NCI-H187 (cell line): ENCODE data around the gene AFF2.

Source experiments
- DNase-seq, 2 experiments: peaks; one replicate each; lab custom pipeline; 2025; lab: John Stamatoyannopoulos, UW

AFF2 gene

DNA sequence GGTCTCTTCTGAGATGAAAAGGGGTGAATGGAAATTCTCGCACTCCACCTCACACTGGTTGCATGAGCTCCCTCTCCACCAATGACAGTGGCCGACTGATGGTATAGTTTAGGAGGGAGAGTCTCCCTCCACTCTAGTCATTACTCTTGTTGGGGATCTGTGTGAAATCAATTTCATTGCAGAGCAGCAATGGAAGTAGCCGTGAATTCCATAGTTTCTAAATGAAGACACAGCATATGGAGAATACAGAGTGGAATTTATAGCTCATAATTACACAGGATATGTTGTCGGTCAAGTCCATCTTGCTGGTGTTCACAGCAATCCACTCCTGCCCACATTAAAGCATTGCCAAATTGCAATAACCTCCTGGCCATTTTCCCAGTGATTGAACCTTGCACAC lies 426.0 kb downstream of the AFF2 start:
- no peak for DNase-seq

DNA sequence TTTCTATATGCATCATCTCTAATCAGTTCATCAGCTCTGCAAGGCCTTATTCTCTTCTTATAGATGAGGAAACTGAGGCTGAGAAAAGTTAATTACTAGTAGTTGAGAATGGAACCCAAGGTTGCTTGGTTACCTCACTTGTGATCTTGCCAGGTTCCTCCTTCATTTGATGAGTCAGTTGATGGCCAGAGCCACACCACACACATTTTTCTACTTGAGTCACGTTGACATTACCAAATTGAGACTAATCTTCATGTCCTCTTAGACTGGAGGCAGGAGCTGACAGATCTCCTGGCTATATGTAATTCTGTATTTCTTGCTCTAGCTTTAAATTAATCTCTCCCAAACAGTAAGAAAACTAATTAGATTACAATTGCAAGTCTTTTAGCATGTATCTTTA lies 428.4 kb downstream of the AFF2 start:
- no peak for DNase-seq

DNA sequence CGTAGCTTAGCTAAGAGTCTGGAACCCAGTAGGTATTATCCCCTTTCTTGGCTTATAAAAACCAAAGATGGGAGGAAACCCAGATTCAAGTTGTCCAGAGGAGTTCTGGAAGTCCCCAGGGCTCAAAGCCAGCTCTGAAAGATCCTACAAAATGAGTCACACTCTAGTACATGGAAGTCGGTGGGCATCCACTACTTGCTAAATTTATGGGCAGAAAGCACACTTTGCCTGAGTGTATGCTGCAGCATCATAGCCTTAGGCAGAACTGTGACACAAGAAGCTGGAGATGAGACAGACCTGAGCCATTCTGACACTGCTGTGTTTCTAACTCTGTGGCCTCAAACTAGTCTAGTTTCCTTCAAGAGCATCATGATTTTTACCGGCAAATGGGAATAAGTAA lies 429.3 kb downstream of the AFF2 start:
- no peak for DNase-seq

DNA sequence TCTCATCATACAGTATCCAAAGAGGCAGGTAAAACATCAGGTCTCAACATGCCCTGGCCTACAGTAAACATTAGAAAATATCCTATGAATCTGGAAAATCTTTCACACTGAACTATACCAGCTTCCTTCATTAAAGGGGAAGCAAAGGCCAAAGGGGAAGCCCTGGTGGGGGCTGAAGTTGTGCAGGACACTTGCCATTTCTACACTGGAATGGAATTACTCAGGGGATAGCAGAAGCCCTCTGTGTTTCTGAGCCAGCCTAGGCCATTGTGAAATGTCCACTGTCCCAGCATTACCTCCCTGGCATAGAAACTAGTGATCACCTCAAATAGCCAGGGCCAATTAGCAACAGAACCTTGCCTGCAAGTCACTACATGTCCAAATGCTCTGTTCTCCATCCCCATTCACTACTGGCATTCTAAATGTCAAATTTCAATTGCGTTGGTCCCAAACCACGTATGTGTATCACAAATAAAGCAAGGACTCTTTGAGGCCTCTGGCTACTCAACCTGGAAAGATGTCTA lies 429.9 kb downstream of the AFF2 start:
- no peak for DNase-seq

DNA sequence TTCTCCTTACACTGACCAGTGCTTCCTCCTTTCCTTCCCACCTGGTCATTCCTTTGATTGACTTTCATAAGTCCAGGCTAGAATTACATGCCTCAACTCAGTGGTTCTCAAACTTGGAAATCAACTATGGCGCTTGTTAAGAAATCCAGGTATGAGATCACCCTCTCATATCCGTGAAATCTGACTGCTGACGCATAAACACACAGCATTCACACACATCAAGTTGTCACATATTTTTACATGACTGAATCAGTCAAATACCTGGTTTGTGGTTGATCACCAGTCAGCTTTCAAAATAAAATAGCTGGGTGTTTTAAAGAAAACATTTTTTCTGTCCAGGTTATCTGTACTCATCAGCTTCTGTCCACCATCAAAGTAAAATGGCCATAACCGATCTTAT lies 433.5 kb downstream of the AFF2 start:
- no peak for DNase-seq

DNA sequence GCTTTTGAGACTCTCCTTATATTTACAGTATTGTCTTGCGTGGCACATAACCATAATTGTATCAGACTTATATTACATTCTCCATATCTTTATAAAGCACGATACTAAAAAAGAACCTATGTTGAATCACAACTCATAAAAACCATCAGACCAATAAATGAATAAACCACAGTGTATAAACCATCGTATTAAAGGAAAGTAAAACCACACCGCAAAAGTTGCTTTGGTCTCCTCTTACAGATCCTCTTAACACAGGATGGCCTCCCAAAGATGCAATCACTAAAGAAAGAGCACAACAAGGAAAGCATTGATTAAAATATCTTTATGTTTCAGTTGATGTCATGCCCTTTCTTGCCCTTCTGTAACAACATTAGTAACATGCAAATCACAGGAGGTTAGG lies 437.9 kb downstream of the AFF2 start:
- no peak for DNase-seq

- DNase-seq: no peak
Measured at GRCh38 chrX:148940411-148940996, 440.1 kb downstream of the AFF2 start.

GRCh38 chrX:148942754-148943153 lies 442.3 kb downstream of the AFF2 start:
- no peak for DNase-seq

GRCh38 chrX:148947399-148947975 lies 447.1 kb downstream of the AFF2 start:
- DNase-seq: no peak

DNA sequence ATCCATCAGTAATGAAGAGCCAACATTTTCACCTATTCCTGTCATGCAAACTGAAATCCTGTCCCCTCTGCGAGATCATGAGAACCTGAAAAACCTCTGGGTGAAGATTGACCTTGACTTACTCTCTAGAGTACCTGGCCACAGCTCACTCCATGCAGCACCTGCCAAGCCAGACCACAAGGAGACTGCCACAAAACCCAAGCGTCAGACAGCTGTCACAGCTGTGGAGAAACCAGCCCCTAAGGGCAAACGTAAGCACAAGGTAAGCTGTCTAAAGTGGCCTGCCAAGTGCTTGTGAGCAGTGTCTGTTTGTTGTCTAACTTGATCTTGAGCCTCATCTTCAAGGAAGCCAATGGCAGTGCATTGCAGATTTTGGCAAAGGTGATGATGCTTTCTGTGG lies 455.9 kb downstream of the AFF2 start:
- no peak for DNase-seq

GRCh38 chrX:148958901-148959300 lies 458.5 kb downstream of the AFF2 start:
- no peak for DNase-seq

- no peak for DNase-seq
Measured at GRCh38 chrX:148960060-148960459, 459.6 kb downstream of the AFF2 start.

GRCh38 chrX:148961985-148962384 lies 461.6 kb downstream of the AFF2 start:
- no peak for DNase-seq

- no peak for DNase-seq
Measured at GRCh38 chrX:148976571-148977400, 476.4 kb downstream of the AFF2 start.

GRCh38 chrX:148979786-148980185 lies 479.4 kb downstream of the AFF2 start:
- no peak for DNase-seq

DNA sequence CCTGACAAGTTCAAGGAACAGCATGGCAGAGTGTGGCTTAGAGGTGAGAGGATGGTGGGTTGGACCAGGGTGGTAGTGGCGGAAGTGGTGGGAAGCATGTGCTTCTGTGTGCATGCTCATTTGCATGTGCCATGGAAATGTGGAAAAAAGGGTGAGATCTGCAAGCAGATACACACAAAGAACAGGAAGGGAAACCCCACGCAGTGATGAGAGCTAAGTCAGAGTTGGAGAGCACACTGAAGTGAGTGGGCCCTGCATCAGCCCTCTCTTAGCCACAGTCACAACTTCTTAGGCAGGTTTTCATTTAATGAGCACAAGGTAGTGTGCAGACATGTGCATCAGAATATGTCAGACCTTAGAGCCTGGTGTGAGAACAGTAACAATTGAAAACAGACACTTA lies 483.8 kb downstream of the AFF2 start:
- DNase-seq: no peak

DNA sequence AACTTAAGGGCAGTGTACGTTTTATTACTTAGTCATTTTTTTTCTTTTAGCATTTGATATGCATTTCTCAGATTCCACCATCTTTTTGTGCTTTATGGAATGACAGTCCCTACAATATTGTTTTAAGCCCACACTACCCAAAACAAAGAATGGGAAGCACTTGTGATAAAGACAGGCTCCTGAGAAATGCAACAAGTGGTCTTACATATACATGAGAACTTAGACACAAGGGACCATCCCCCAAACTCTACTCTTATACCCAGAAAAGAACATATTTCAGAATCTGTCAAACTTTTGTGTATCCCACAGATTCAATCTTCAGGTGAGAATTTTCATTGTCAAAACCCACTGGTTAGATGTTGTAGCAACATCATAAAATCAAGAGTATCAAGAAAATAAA lies 491.1 kb downstream of the AFF2 start:
- no peak for DNase-seq

- DNase-seq: no peak
Measured at GRCh38 chrX:148995661-148996060, 495.2 kb downstream of the AFF2 start.

DNA sequence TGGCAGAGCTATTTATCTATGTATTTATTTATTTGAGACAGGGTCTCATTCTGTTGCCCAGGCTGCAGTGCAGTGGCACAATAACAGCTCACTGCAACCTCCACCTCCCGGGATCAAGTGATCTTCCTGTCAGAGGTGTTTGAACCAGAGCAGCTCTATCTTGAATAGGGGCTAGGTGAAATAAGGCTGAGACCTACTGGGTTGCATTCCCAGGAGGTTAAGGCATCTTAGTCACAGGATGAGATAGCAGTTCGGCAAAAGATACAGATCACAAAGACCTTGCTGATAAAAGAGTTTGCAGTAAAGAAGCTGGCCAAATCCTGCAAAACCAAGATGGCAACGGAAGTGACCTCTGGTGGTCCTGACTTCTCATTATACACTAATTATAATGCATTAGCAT lies 501.9 kb downstream of the AFF2 start:
- DNase-seq: no peak

- DNase-seq: no peak
Measured at GRCh38 chrX:149003863-149004660, 503.6 kb downstream of the AFF2 start.

DNA sequence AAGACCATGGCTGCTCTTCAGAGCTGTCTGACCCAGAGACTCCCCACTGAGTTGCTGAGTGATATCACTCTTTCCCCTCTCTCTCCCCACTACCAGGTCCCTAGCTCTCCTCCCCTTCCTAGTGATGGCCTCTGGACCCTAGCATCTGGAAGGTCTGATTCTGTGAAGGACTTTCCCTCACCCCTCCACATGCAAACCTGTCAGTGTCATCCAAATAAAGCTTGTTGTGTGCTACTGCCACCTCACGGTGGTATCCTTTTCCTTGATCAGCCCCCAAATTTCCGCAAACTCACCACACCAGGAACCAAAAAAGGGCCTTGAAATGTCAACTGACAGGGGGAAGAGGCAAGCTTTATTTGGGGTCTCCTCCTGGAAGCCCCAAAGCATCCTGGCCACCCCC lies 504.5 kb downstream of the AFF2 start:
- no peak for DNase-seq

GRCh38 chrX:149006235-149006634 lies 505.8 kb downstream of the AFF2 start:
- no peak for DNase-seq
